Retinal pigment epithelial cell (primary cell): ENCODE data around the gene PRR7.
"Not testable (repeated sequence)": the region's sequence is repeated elsewhere in the genome, so short reads cannot be mapped to it uniquely, and the experiment has no call there.

ENCODE experiments used
- DNase-seq: peaks from one replicate; pipeline ENCODE4 v3.0.0-alpha.2; 2010; ENCODE audit warnings: low read depth
- H3K4me3 ChIP-seq: 2 replicates; pipeline ENCODE4 v1.5.1; 2011; ENCODE audit warnings: mild to moderate bottlenecking, low read length, control low read depth, moderate library complexity
- CTCF ChIP-seq: conservative IDR thresholded peaks from 2 replicates; pipeline ENCODE4 v1.5.1; 2011; ENCODE audit warnings: low read depth, low read length, control low read depth, inconsistent platforms

The PRR7 gene

DNA sequence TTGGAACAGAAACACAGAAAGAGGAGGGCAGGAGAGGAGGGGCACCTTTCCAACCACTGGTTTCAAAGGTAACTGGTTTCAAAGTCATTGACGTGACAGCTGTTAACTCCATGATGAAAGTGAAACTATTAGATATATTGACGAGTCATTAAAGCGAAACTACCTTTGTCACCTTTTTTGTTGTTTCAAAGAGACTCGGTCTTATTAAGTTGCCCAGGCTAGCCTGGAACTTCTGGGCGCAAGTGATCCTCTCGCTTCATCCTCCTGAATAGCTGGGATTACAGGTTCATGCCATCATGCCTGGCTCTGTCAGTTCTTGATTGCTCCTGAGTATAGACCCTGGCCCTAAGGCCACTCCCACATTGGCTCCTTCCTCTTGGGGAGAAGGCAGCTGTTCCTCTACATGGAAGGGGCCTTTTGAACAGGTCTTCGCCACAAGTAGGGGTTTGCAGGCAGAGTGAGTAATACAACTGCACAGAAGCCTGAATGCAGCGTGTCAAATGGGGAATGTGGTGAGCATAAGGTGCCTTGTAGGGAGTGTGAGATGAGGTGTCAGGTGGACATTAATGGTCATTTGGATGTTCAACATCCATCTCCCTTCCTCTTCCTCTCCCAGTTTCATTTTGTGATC is 33.9 kb upstream of the PRR7 start:
- no peak overlapping the region for H3K4me3 ChIP-seq
- TF ChIP-seq CTCF, result no peak
- DNase-seq, result no peak

- TF ChIP-seq CTCF, result no peak
- no peak overlapping the region for H3K4me3 ChIP-seq
- no peak for DNase-seq
Measured at GRCh38 chr5:177414481-177414880, 32.1 kb upstream of the PRR7 start.

DNA sequence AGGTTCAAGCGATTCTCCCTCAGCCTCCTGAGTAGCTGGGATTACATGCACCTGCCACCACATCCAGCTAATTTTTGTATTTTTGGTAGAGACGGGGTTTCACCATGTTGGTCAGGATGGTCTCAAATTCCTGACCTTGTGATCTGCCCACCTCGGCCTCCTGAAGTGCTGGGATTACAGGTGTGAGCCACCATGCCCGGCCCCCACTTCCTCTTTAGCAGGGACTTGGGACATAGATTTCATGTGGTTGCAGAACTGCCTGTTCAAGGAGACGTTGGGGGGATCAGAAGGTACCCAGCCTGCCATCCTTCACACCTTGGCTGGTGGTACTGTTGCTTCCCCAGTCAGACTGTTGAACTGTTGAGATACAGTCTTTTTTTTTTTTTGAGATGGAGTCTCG is 29.5 kb upstream of the PRR7 start:
- H3K4me3 ChIP-seq, DNase-seq: not testable (repeated sequence)

GRCh38 chr5:177419046-177419445 is 27.6 kb upstream of the PRR7 start:
- DNase-seq, result no peak
- H3K4me3 ChIP-seq, result no peak overlapping the region
- no peak for TF ChIP-seq CTCF

GRCh38 chr5:177420472-177420871 is 26.1 kb upstream of the PRR7 start:
- not testable (repeated sequence) for H3K4me3 ChIP-seq, DNase-seq

DNA sequence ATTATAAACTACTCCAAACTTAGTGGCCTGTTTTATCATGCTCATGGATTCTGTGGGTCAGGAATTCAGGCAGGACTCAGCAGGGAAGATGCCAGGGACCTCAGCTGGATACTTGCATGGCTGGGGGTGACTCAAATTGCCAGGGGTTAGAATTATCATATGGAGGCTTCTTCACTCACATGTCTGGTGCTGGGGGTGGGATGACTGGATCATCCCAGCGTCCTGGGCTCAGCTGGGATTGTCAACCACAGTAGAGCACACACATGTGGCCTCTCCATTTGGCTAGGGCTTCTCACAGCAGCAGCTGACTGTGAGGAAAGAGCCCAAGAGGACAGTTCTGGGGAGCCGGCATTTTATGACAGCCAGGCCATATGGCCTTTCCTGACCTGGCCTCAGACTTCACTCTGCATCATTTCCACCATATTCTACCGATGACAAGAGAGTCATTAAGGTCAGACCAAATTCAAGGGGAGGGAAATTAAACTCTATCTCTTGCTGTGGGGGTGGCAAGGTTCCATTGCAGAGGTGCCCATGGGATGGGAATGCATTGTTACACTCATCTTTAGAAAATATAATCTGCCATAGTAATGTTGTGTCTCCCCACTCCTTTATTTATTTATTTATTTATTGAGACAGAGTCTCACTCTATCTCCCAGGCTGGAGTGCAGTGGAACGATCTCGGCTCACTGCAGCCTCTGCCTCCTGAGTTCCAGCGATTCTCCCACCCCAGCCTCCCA is 25.4 kb upstream of the PRR7 start:
- DNase-seq, result no peak
- H3K4me3 ChIP-seq, result no peak overlapping the region
- TF ChIP-seq CTCF, result no peak

GRCh38 chr5:177423671-177424070 is 22.9 kb upstream of the PRR7 start:
- no peak for TF ChIP-seq CTCF
- DNase-seq, result no peak
- H3K4me3 ChIP-seq, result no peak overlapping the region

DNA sequence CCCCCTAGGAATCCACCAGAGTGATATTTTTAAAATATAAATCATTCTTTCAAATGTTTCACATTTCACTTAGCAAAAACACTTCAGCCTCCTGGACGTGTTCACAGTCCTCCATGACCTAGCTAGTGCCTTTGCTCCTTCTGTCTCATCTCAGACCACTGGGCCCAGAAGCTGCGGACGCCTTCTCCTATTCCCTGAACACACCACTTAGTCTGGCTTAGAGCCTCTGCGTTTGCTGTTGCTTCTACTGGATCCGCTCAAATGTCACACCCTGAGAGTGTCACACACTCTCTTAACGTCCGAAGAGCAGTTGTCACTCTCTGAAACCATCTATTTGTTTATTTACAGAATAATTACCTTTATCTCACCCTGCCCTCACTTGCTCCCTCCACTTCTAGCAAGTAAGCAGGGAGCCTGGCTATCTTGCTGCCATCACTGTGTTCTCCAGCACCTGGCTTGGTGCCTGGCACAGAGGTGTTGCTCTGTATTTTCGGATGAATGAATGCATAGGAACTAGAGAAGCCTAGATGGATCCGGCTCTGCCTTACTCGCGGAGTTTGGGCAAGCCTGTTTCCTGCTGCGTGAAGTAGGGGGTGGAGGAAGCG is 21.3 kb upstream of the PRR7 start:
- DNase-seq, result no peak
- H3K4me3 ChIP-seq, result peak overlapping the region; percentile 68
- TF ChIP-seq CTCF, result no peak
